Measurements from ENCODE around the gene LYRM4.

GRCh38 chr6:5081182-5081581 is 179.6 kb downstream of the LYRM4 start:
- TF ChIP-seq CTCF (IDR thresholded peaks at IDR 0.05), result no peak
- no peak for TF ChIP-seq EZH2 (IDR thresholded peaks at IDR 0.05; ENCODE audit: borderline replicate concordance, insufficient read depth, low read depth, low read length, poor library complexity, severe bottlenecking)
